Ascending aorta (tissue), 2 donors: ENCODE data around the gene COG5. TPM values are rescaled to one million over a fixed set of nuclear protein-coding genes. Genes with fewer than 3 reads are reported as not detected.

Experiments
- DNase-seq, 2 donors: peaks; one replicate each; pipeline ENCODE4 v3.0.0-alpha.2; 2019; ENCODE audit warnings: low spot score in 2 of 2
- H3K27ac ChIP-seq, 2 donors: fragments of 200-600 bp; sonication (generic); one replicate each; pipeline ENCODE4 v1.5.1; 2016 to 2017; ENCODE audit warnings: mild to moderate bottlenecking in 1 of 2
- H3K27me3 ChIP-seq: fragments of 200-600 bp; sonication (generic); one replicate; pipeline ENCODE4 v1.5.1; 2017
- H3K36me3 ChIP-seq, 2 donors: fragments of 200-600 bp; sonication (generic); one replicate each; pipeline ENCODE4 v1.5.1; 2016
- H3K4me1 ChIP-seq, 2 donors: fragments of 200-600 bp; sonication (generic); one replicate each; pipeline ENCODE4 v1.5.1; 2016 to 2017; ENCODE audit warnings: mild to moderate bottlenecking in 1 of 2
- H3K4me3 ChIP-seq, 2 donors: fragments of 200-600 bp; sonication (generic); one replicate each; pipeline ENCODE4 v1.5.1; 2016 to 2017; ENCODE audit warnings: mild to moderate bottlenecking in 1 of 2
- H3K9me3 ChIP-seq, 2 donors: fragments of 200-600 bp; sonication (generic); one replicate each; pipeline ENCODE4 v1.5.1; 2016
- CTCF ChIP-seq, 3 experiments: fragments of 200-600 bp in 2 of 3; fragments of 450-650 bp in 1 of 3; sonication (generic) in 2 of 3; IDR thresholded peaks; one replicate each; pipeline ENCODE4 v1.5.1; 2016 to 2019; ENCODE audit warnings: antibody characterized with exemption in 3 of 3, mild to moderate bottlenecking in 1 of 3, moderate library complexity in 1 of 3
- intact Hi-C: fragments of 100-400 bp; cut with DNase I; formaldehyde crosslinking; loops from one replicate; pipeline ENCODE4 v1.15.1; 2023
- total RNA-seq: library from RNA; depleted of rRNA; stranded (reverse); fragments of >200 nt; gene quantifications from one replicate; pipeline ENCODE4 v1.1.0, GENCODE V29; 2016

Gene COG5
- total RNA-seq: 16.8 TPM

- H3K4me1 ChIP-seq: peaks cover 3 to 21% of the 10 kb centered on the region in 2 donors
Measured at GRCh38 chr7:107563775-107564552, at the start of gene COG5, which contains the start of gene DUS4L. COG5 (minus strand) TSS chr7:107563920; CDS start chr7:107563896, 24 bp downstream. DUS4L (plus strand) TSS chr7:107563971; CDS start chr7:107567071, 3,100 bp downstream.

DNA sequence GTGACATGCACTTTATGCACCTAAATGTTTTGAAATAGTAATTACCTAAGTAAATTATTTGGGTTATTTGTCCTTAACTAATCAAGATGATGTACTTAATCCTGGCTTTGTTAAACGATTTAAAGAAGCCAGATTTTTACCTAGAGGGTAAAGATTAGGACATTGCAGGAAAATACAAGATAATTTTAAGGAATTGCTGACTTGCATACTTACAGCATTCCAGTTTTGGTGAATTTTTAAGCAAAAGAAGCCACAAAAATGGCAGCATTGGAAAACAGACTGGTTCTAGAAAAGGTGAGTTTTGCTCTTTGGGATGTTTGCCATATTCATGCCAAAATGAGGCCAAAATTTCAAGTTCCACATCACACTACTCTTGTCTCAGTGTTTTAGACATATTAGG lies 49.7 kb upstream of the COG5 start:
- Histone ChIP-seq H3K36me3 (peaks cover 17 to 44% of the 10 kb centered on the region in 2 donors), H3K4me1 (peaks cover 0 to 25% of the 10 kb centered on the region in 2 donors), H3K4me3 (no peak overlapping the region), H3K27ac (peak overlapping the region in 1 of 2 donors; percentile 9), H3K9me3 (no peaks in the 10 kb centered on the region), H3K27me3 (no peaks in the 10 kb centered on the region)
- no peak for DNase-seq
- TF ChIP-seq CTCF (IDR thresholded peaks at IDR 0.05): no peak
- intact Hi-C loops: no loop called here

More at GRCh38 chr7:107563775-107564552, at the start of gene COG5, which contains the start of gene DUS4L:
- H3K27me3 ChIP-seq: no peaks in the 10 kb centered on the region
- intact Hi-C loops: loop anchor here (1.0 to 10.0 kb wide), 5 partner anchors 16 to 178 kb away; partner anchors contain the start of genes BCAP29 and CBLL1
- TF ChIP-seq CTCF (IDR thresholded peaks at IDR 0.05): no peak
- no peaks in the 10 kb centered on the region for H3K9me3 ChIP-seq
- H3K4me3 ChIP-seq: peak within 1 kb of the TSS; percentile 94 to 96
- H3K27ac ChIP-seq: peak within 1 kb of the TSS; percentile 96 to 97
- DNase-seq: peak; percentile 31 to 89
- no peaks in the 10 kb centered on the region for H3K36me3 ChIP-seq

GRCh38 chr7:107610323-107610722 lies 46.6 kb upstream of the COG5 start:
- Histone ChIP-seq H3K9me3 (no peaks in the 10 kb centered on the region), H3K27me3 (no peaks in the 10 kb centered on the region), H3K36me3 (peaks cover 11 to 26% of the 10 kb centered on the region in 2 donors), H3K4me3 (no peak overlapping the region), H3K27ac (peak overlapping the region; percentile 27 to 59), H3K4me1 (peaks cover 0 to 29% of the 10 kb centered on the region in 2 donors)
- no peak for DNase-seq
- intact Hi-C loops: no loop called here
- TF ChIP-seq CTCF (IDR thresholded peaks at IDR 0.05): no peak

DNA sequence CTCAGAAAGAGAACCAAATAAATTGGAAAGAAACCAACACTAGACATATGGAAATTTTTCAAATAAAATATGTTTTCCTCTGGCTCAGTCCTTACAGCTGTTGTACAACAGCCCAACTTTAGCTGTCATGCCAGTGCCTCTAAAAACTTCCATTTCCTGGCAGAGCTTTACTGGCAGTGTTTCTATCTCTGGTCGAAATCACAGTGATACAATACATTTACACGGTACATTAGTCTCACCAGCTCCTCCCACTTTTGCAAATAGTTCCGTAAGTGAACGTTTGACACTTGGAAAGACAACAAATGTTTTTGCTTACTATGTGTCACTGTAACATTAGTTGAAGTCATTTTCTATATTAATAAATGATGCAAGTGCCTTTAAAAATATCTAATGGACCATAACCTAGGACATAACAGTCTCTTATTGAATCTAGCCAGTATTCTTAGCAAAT lies 46.1 kb upstream of the COG5 start:
- Histone ChIP-seq H3K9me3 (no peaks in the 10 kb centered on the region), H3K27ac (peak overlapping the region; percentile 27 to 59), H3K27me3 (no peaks in the 10 kb centered on the region), H3K4me3 (no peak overlapping the region), H3K4me1 (peaks cover 0 to 29% of the 10 kb centered on the region in 2 donors), H3K36me3 (peaks cover 9 to 21% of the 10 kb centered on the region in 2 donors)
- DNase-seq: no peak
- intact Hi-C loops: no loop called here
- TF ChIP-seq CTCF (IDR thresholded peaks at IDR 0.05): no peak

DNA sequence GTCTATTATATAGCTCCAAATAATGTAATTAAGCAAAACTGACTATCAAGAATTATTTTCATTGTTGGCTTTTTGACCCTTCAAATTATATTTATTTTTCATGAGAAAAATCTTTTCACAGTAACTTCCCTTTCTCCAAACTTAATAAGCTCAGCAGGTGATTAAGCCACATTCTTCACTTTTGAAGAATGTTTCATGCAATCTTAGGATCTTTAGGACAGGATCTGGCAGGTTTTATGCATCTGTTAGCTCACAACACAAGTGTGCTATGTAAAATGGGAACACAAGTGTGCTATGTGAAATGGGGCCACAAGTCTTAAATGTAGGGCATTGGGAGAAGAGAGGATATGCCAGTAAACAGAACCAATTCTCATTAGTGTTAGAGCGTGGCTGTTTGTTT lies 42.6 kb upstream of the COG5 start:
- intact Hi-C loops: no loop called here

More for the DNA sequence above, 42.6 kb upstream of the COG5 start:
- no peak for TF ChIP-seq CTCF (IDR thresholded peaks at IDR 0.05)
- H3K4me3 ChIP-seq: no peak overlapping the region
- DNase-seq: no peak
- H3K27ac ChIP-seq: no peak overlapping the region
- no peaks in the 10 kb centered on the region for H3K9me3 ChIP-seq
- no peaks in the 10 kb centered on the region for H3K27me3 ChIP-seq
- H3K36me3 ChIP-seq: peaks cover 6 to 7% of the 10 kb centered on the region in 2 donors
- peaks cover 0 to 22% of the 10 kb centered on the region in 2 donors for H3K4me1 ChIP-seq
